H9 (cell line): Measurements from ENCODE around the gene PASD1. TPM values are rescaled to one million over a fixed set of nuclear protein-coding genes. Genes with fewer than 3 reads are reported as not detected.

Experiments
- DNase-seq: peaks from one replicate; pipeline ENCODE4 v3.0.0-alpha.2; 2017
- H2AFZ ChIP-seq: one replicate; pipeline ENCODE4 v1.6.1; 2013; ENCODE audit warnings: mild to moderate bottlenecking, low read length, control low read depth, moderate library complexity
- H2AK5ac ChIP-seq: 2 replicates; pipeline ENCODE4 v1.6.1; 2013; ENCODE audit warnings: low read length, control low read depth, mixed read lengths; ENCODE audit not compliant: insufficient read length
- H2BK120ac ChIP-seq: one replicate; pipeline ENCODE4 v1.6.1; 2013; ENCODE audit warnings: low read depth, mild to moderate bottlenecking, low read length, control low read depth, inconsistent platforms; ENCODE audit not compliant: poor library complexity, severe bottlenecking
- H2BK12ac ChIP-seq: 2 replicates; pipeline ENCODE4 v1.6.1; 2013; ENCODE audit warnings: low read length, control low read depth, mixed read lengths, low read depth; ENCODE audit not compliant: insufficient read length
- H2BK15ac ChIP-seq: 2 replicates; pipeline ENCODE4 v1.6.1; 2013; ENCODE audit warnings: low read depth, low read length, control low read depth
- H2BK20ac ChIP-seq: one replicate; pipeline ENCODE4 v1.6.1; 2013; ENCODE audit warnings: low read depth, mild to moderate bottlenecking, low read length, control low read depth, inconsistent platforms; ENCODE audit not compliant: poor library complexity, severe bottlenecking
- H2BK5ac ChIP-seq: 2 replicates; pipeline ENCODE4 v1.6.1; 2013; ENCODE audit warnings: low read length, control low read depth, mixed read lengths; ENCODE audit not compliant: insufficient read length
- H3K14ac ChIP-seq: 2 replicates; pipeline ENCODE4 v1.6.1; 2013; ENCODE audit warnings: low read length, control low read depth; ENCODE audit not compliant: insufficient read depth
- H3K18ac ChIP-seq: 2 replicates; pipeline ENCODE4 v1.6.1; 2013; ENCODE audit warnings: low read depth, mild to moderate bottlenecking, mixed read lengths, low read length, control low read depth; ENCODE audit not compliant: insufficient read length
- H3K23ac ChIP-seq: 2 replicates; pipeline ENCODE4 v1.6.1; 2013; ENCODE audit warnings: low read length, control low read depth, mixed read lengths, low read depth; ENCODE audit not compliant: insufficient read length
- H3K23me2 ChIP-seq: 2 replicates; pipeline ENCODE4 v1.6.1; 2013; ENCODE audit warnings: low read depth, mild to moderate bottlenecking, mixed read lengths, low read length, control low read depth; ENCODE audit not compliant: insufficient read length, poor library complexity, severe bottlenecking
- H3K27ac ChIP-seq: 2 replicates; pipeline ENCODE4 v1.5.1; 2013; ENCODE audit warnings: low read length, control low read depth, mixed read lengths, low read depth; ENCODE audit not compliant: insufficient read length
- H3K27me3 ChIP-seq: 2 replicates; pipeline ENCODE4 v1.6.1; 2013; ENCODE audit warnings: low read length, control low read depth, inconsistent platforms; ENCODE audit not compliant: insufficient read depth
- H3K4ac ChIP-seq: 2 replicates; pipeline ENCODE4 v1.6.1; 2013; ENCODE audit warnings: low read depth, mild to moderate bottlenecking, control low read depth, inconsistent platforms, low read length, moderate library complexity
- H3K4me1 ChIP-seq: 2 replicates; pipeline ENCODE4 v1.6.1; 2013; ENCODE audit warnings: low read length, control low read depth, inconsistent platforms; ENCODE audit not compliant: insufficient read depth
- H3K4me2 ChIP-seq: 2 replicates; pipeline ENCODE4 v1.6.1; 2013; ENCODE audit warnings: low read length, control low read depth, mixed read lengths; ENCODE audit not compliant: insufficient read length, insufficient read depth
- H3K56ac ChIP-seq: 2 replicates; pipeline ENCODE4 v1.6.1; 2013; ENCODE audit warnings: low read depth, mild to moderate bottlenecking, mixed read lengths, low read length, control low read depth; ENCODE audit not compliant: insufficient read length
- H3K79me1 ChIP-seq: 2 replicates; pipeline ENCODE4 v1.6.1; 2013; ENCODE audit warnings: low read depth, mild to moderate bottlenecking, moderate library complexity, low read length, control low read depth, inconsistent platforms; ENCODE audit not compliant: insufficient read depth, poor library complexity, severe bottlenecking
- H3K79me2 ChIP-seq: 2 replicates; pipeline ENCODE4 v1.6.1; 2013; ENCODE audit warnings: low read length, control low read depth, inconsistent platforms; ENCODE audit not compliant: insufficient read depth
- H3K9ac ChIP-seq: 2 replicates; pipeline ENCODE4 v1.6.1; 2013; ENCODE audit warnings: low read length, control low read depth, mixed read lengths; ENCODE audit not compliant: insufficient read length; ENCODE audit errors: extremely low read depth
- H3K9me3 ChIP-seq: one replicate; pipeline ENCODE4 v1.6.1; 2013; ENCODE audit warnings: low read depth, low read length, inconsistent platforms; ENCODE audit not compliant: control insufficient read depth
- H3T11ph ChIP-seq: one replicate; pipeline ENCODE4 v1.6.1; 2013; ENCODE audit warnings: mild to moderate bottlenecking, low read length, control low read depth, inconsistent platforms
- H4K20me1 ChIP-seq: one replicate; pipeline ENCODE4 v1.6.1; 2013; ENCODE audit not compliant: control insufficient read depth, insufficient read length, insufficient read depth
- H4K5ac ChIP-seq: 2 replicates; pipeline ENCODE4 v1.6.1; 2013; ENCODE audit warnings: low read depth, mild to moderate bottlenecking, mixed read lengths, low read length, control low read depth; ENCODE audit not compliant: insufficient read length
- H4K8ac ChIP-seq: replicated peaks from 2 replicates; pipeline ENCODE4 v1.6.1; 2013; ENCODE audit warnings: low read length, control low read depth, mixed read lengths, low read depth; ENCODE audit not compliant: insufficient read length
- H4K91ac ChIP-seq: 2 replicates; pipeline ENCODE4 v1.6.1; 2013; ENCODE audit warnings: low read depth, mild to moderate bottlenecking, moderate library complexity, mixed read lengths, low read length, control low read depth; ENCODE audit not compliant: insufficient read length
- H3K27ac Mint-ChIP-seq, 3 experiments: 2 replicates in 2 of 3; 3 replicates in 1 of 3; pipeline ENCODE4 v1.8.0; 2020 to 2021; ENCODE audit warnings: mixed read lengths in 3 of 3, mild to moderate bottlenecking in 1 of 3, moderate library complexity in 1 of 3
- H3K27me3 Mint-ChIP-seq: 2 replicates; pipeline ENCODE4 v1.8.0; 2021; ENCODE audit warnings: low read depth, mild to moderate bottlenecking, moderate library complexity, mixed read lengths
- H3K36me3 Mint-ChIP-seq, 3 experiments: 2 replicates in 2 of 3; 3 replicates in 1 of 3; pipeline ENCODE4 v1.8.0; 2020 to 2021; ENCODE audit warnings: low read depth in 3 of 3, mixed read lengths in 3 of 3; ENCODE audit not compliant: insufficient read depth in 1 of 3
- H3K4me1 Mint-ChIP-seq, 2 experiments: 2 replicates each; pipeline ENCODE4 v1.8.0; 2020; ENCODE audit warnings: mixed read lengths in 2 of 2
- H3K4me3 Mint-ChIP-seq, 2 experiments: 2 replicates in 1 of 2; 3 replicates in 1 of 2; pipeline ENCODE4 v1.8.0; 2020 to 2021; ENCODE audit warnings: mild to moderate bottlenecking in 2 of 2, mixed read lengths in 2 of 2, moderate library complexity in 1 of 2
- H3K9me3 Mint-ChIP-seq, 2 experiments: 2 replicates in 1 of 2; 3 replicates in 1 of 2; pipeline ENCODE4 v1.8.0; 2020; ENCODE audit warnings: mild to moderate bottlenecking in 2 of 2, mixed read lengths in 2 of 2, moderate library complexity in 1 of 2
- total RNA-seq: library from RNA; stranded (reverse); gene quantifications from 2 replicates; pipeline ENCODE4 v1.2.1, GENCODE V29; 2021
- TF ChIP-seq, protein P1 (sequence below): fragments of 200-600 bp; sonication (generic); conservative IDR thresholded peaks from 3 replicates; pipeline ENCODE4 v1.8.0; 2021; ENCODE audit warnings: antibody characterized with exemption, mild to moderate bottlenecking

Gene PASD1
- total RNA-seq, 1 experiment from 2014 or later = not detected

DNA sequence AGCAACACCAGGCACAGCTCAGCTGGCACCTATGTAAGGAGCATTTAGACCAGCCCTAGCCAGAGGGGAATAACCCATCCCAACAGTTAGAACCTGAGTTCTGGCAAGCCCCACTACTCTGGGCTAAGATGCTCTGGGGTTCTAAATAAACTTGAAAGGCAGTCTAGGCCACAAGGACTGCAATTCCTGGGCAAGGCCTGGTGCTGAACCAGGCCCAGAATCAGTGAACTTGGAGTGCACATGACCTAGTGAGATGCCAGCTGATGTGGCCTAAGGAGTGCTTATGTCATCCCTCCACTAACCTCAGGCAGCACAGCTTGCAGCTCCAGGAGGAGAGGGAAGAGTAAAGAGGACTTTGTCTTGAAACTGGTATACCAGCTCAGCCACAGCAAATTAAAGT is 124.2 kb downstream of the PASD1 start:
- no peak overlapping the region for H4K91ac ChIP-seq
- TF ChIP-seq, protein P1, sequence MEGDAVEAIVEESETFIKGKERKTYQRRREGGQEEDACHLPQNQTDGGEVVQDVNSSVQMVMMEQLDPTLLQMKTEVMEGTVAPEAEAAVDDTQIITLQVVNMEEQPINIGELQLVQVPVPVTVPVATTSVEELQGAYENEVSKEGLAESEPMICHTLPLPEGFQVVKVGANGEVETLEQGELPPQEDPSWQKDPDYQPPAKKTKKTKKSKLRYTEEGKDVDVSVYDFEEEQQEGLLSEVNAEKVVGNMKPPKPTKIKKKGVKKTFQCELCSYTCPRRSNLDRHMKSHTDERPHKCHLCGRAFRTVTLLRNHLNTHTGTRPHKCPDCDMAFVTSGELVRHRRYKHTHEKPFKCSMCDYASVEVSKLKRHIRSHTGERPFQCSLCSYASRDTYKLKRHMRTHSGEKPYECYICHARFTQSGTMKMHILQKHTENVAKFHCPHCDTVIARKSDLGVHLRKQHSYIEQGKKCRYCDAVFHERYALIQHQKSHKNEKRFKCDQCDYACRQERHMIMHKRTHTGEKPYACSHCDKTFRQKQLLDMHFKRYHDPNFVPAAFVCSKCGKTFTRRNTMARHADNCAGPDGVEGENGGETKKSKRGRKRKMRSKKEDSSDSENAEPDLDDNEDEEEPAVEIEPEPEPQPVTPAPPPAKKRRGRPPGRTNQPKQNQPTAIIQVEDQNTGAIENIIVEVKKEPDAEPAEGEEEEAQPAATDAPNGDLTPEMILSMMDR = no peak
- no peaks in the 10 kb centered on the region for H3K79me2 ChIP-seq
- no peak overlapping the region for H2BK15ac ChIP-seq
- H3K4me2 ChIP-seq = no peak overlapping the region
- no peaks in the 10 kb centered on the region for H4K20me1 ChIP-seq
- H3K23ac ChIP-seq = no peak overlapping the region
- H3K56ac ChIP-seq = no peak overlapping the region
- H3K23me2 ChIP-seq = no peaks in the 10 kb centered on the region
- H2BK5ac ChIP-seq = no peak overlapping the region
- H4K5ac ChIP-seq = no peak overlapping the region
- H2BK120ac ChIP-seq = no peak overlapping the region
- no peaks in the 10 kb centered on the region for H3K4me1 Mint-ChIP-seq
- DNase-seq = no peak
- H3K9me3 Mint-ChIP-seq = peaks cover 35 to 36% of the 10 kb centered on the region in 2 experiments
- H3K27ac ChIP-seq = no peak overlapping the region
- no peak overlapping the region for H3K14ac ChIP-seq
- H3K18ac ChIP-seq = no peak overlapping the region
- no peaks in the 10 kb centered on the region for H3K4me1 ChIP-seq
- H3K79me1 ChIP-seq = no peaks in the 10 kb centered on the region
- no peak overlapping the region for H3K4me3 Mint-ChIP-seq
- no peak overlapping the region for H3T11ph ChIP-seq
- H3K27me3 Mint-ChIP-seq = peaks cover 11% of the 10 kb centered on the region
- peaks cover 39% of the 10 kb centered on the region for H3K9me3 ChIP-seq
- H3K27me3 ChIP-seq = no peaks in the 10 kb centered on the region
- no peak overlapping the region for H4K8ac ChIP-seq
- no peak overlapping the region for H3K27ac Mint-ChIP-seq
- H3K36me3 Mint-ChIP-seq = no peaks in the 10 kb centered on the region
- no peak overlapping the region for H2BK12ac ChIP-seq
- H2AFZ ChIP-seq = no peak overlapping the region
- H3K4ac ChIP-seq = no peak overlapping the region
- H3K9ac ChIP-seq = no peak overlapping the region
- H2AK5ac ChIP-seq = no peak overlapping the region
- no peak overlapping the region for H2BK20ac ChIP-seq
